Measurements from ENCODE around the gene ANKRD44. TPM values are rescaled to one million over a fixed set of nuclear protein-coding genes. Genes with fewer than 3 reads are reported as not detected.
A peak's percentile ranks its signal among the peaks of the same experiment; 100 is the strongest.

The ANKRD44 gene
- total and polyA plus RNA-seq, 12 donors: 1.1 to 20.1 (median 6.9) TPM

- intact Hi-C loops (cut with DNase I): no loop called here
- H3K27me3 ChIP-seq: no peaks in the 10 kb centered on the region
- DNase-seq (no peak), ATAC-seq (no peak)
- no peak for TF ChIP-seq CTCF (IDR thresholded peaks at IDR 0.05)
- no peak overlapping the region for H3K27ac ChIP-seq
- no peaks in the 10 kb centered on the region for H3K36me3 ChIP-seq
- no peak overlapping the region for H3K4me3 ChIP-seq
- peaks cover 0 to 12% (median 8%) of the 10 kb centered on the region in 9 donors for H3K4me1 ChIP-seq
- peaks cover 0 to 4% (median 0%) of the 10 kb centered on the region in 11 donors for H3K9me3 ChIP-seq
- 67 to 69% methylated on average over 4 of the region's 4 CpGs for WGBS, 2 donors
Observed at GRCh38 chr2:196970099-196970498, 340.5 kb downstream of the ANKRD44 start.

- H3K9me3 ChIP-seq: peaks cover 0 to 4% (median 0%) of the 10 kb centered on the region in 11 donors
- WGBS, 2 donors: 94 to 95% methylated on average over 1 of the region's 1 CpG
- H3K4me3 ChIP-seq: no peak overlapping the region
- intact Hi-C loops (cut with DNase I): no loop called here
- no peaks in the 10 kb centered on the region for H3K27me3 ChIP-seq
- no peak for TF ChIP-seq CTCF (IDR thresholded peaks at IDR 0.05)
- no peak for DNase-seq
- no peaks in the 10 kb centered on the region for H3K36me3 ChIP-seq
- no peak for ATAC-seq
- no peak overlapping the region for H3K27ac ChIP-seq
- H3K4me1 ChIP-seq: peaks cover 0 to 12% (median 8%) of the 10 kb centered on the region in 9 donors
Observed at GRCh38 chr2:196968516-196968915, 342.1 kb downstream of the ANKRD44 start.

GRCh38 chr2:196967775-196968174 is 342.8 kb downstream of the ANKRD44 start:
- Histone ChIP-seq H3K27ac (no peak overlapping the region), H3K27me3 (no peaks in the 10 kb centered on the region), H3K4me3 (no peak overlapping the region), H3K36me3 (no peaks in the 10 kb centered on the region), H3K4me1 (peaks cover 0 to 12% (median 8%) of the 10 kb centered on the region in 9 donors), H3K9me3 (peaks cover 0 to 4% (median 0%) of the 10 kb centered on the region in 11 donors)
- ATAC-seq: no peak
- no peak for TF ChIP-seq CTCF (IDR thresholded peaks at IDR 0.05)
- intact Hi-C loops (cut with DNase I): no loop called here
- no peak for DNase-seq
- WGBS, 2 donors: 83 to 92% methylated on average over 3 of the region's 3 CpGs

GRCh38 chr2:196967116-196967515 is 343.5 kb downstream of the ANKRD44 start:
- intact Hi-C loops (cut with DNase I): no loop called here
- Histone ChIP-seq H3K9me3 (peaks cover 0 to 4% (median 0%) of the 10 kb centered on the region in 11 donors), H3K27ac (peak overlapping the region in 4 of 10 donors; percentile 41 to 73 (median 48)), H3K36me3 (no peaks in the 10 kb centered on the region), H3K27me3 (no peaks in the 10 kb centered on the region), H3K4me3 (peak overlapping the region in 9 of 10 donors; percentile 6 to 48 (median 28)), H3K4me1 (peaks cover 0 to 12% (median 8%) of the 10 kb centered on the region in 9 donors)
- ATAC-seq (peak in 6 of 8 donors; percentile 61 to 83 (median 76)), DNase-seq (peak in 1 of 2 donors; percentile 20)
- no peak for TF ChIP-seq CTCF (IDR thresholded peaks at IDR 0.05)
- WGBS, 2 donors: 18 to 22% methylated on average over 7 of the region's 7 CpGs
